OCI-M2 (cell line): ENCODE results near the gene LRRC4C.

ENCODE experiments used
- DNase-seq: peaks from one replicate; lab custom pipeline; 2025; ENCODE audit not compliant: unreplicated experiment; lab: John Stamatoyannopoulos, UW

The LRRC4C gene

GRCh38 chr11:40306938-40307548, 1152.4 kb downstream of the LRRC4C start:
- no peak for DNase-seq

- no peak for DNase-seq
These were observed 1156.8 kb downstream of the LRRC4C start for GRCh38 chr11:40302669-40303068.

DNA sequence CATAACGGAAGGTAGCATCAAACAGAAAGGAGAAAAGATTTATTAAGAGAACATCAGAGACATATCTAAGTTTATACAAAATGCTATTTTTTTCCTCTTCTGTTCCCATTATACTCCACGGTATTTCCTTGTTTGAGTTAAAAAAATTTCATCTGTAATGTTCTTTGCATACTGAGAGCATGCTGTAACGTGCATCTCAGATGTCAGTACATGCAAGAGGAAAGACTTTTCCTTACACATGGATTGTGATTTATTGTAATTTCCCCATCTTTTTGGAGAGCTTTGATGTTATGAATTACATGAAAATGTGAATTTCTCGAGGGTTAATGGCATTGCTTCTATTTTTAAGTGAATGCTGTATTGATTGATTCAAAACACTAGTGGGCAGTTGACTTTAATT, 1164.0 kb downstream of the LRRC4C start:
- no peak for DNase-seq

GRCh38 chr11:40294741-40295140, 1164.7 kb downstream of the LRRC4C start:
- no peak for DNase-seq

DNA sequence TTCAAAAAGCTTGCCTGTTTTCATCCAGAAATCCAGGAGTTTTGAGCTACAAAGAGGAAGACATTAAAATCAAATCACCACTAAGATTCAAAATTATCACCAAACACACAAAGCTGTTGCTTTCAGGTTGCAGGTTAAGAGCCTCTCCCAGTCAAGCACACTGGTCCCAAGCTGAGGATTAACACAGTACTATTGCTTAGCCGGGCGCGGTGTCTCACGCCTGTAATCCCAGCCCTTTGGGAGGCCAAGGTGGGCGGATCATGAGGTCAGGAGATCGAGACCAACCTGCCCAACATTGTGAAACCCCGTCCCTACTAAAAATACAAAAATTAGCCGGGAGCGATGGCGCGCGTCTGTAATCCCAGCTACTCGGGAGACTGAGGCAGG, 1165.1 kb downstream of the LRRC4C start:
- no peak for DNase-seq

DNA sequence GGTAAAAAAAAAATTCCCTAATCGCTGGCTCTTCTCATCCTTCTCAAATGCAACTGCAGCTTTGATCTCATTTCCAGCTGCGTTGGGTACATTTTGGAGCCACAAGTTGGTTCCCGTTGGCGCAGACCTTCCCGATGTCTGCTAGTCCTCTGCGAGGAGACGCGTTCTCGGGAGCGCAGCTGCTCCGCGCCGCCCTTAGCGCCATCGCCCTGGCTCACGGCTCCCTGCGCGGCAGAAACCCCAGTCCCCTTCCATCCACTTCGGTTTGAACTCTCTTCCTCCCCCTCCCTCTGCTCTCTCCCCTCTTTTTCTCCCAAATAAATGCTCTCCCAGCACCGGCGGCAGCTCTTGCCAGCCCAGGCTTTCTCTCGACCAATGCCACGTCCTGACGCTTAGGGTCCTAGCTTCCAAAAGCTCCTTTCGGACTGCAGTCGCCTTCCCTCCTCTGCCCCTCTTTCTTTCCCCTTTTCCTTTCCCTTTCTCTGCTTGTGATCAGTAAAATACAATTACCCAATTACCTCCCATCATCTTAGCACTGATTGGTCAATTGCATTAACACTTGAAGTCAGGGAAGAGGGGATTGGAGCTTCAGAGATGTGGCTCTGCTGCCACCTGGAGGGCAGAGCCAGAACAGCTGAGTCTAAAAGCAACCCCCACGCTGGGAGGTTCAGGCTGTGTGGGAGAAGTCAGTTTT, 1165.7 kb downstream of the LRRC4C start:
- peak; percentile 16 for DNase-seq

DNA sequence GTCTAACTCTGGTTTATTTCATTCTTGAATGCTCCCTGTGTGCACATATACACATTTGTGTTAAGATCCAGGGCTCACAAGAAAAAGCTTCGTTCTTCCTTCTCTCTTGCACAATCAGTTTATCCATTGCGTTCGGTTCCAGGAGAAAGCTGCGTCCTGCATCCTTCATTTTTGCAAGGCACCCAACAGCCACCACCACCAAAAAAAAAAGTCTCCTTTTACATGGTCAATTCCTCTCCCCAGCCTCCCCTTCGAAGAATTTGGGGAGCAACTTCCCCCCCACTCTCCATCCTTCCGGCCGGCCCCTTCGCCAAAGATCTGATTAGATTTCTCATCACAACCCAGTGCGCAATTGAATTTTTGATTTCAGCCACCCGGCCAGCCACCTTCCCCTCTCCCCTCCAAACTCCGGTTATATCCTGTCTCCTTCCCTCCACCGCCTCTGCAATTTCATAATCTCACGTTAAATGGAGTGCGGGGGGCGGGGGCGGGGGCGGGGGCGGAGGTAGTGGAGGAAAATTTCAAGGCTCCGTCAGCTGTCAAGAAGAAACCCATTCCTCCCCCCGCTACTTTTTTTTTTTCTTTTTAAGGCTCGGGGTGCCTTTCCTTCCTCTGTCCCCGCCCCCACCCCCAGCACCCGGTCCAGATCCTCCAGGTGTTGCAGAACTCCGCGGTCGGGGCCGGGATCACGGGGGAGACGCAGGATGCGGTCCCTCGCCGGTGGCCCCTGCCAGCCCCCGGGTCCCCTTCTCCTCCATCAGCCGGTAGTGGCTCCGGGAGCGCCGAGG, 1166.5 kb downstream of the LRRC4C start:
- no peak for DNase-seq

DNA sequence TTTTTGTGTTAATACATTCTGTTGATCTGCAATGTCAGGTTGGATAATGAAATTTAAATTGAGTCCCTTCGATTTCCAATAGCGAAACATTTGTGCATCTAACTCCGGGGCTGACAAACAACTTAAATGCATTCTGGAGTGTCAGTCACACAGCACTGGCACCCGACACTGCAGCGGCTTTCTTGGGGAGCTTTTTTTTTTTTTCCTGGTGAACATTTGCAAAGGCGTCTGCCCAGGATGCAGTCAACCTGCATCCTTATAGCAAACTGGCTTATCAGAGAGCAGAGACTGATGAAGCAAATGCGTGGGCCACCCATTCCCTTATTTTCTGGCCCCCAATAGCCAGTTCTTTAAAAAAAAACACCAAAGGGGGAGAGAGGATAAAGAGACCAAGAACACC, 1167.7 kb downstream of the LRRC4C start:
- DNase-seq, result no peak

GRCh38 chr11:40291329-40291728, 1168.1 kb downstream of the LRRC4C start:
- no peak for DNase-seq

- no peak for DNase-seq
These were observed 1169.3 kb downstream of the LRRC4C start for GRCh38 chr11:40290171-40290631.

DNA sequence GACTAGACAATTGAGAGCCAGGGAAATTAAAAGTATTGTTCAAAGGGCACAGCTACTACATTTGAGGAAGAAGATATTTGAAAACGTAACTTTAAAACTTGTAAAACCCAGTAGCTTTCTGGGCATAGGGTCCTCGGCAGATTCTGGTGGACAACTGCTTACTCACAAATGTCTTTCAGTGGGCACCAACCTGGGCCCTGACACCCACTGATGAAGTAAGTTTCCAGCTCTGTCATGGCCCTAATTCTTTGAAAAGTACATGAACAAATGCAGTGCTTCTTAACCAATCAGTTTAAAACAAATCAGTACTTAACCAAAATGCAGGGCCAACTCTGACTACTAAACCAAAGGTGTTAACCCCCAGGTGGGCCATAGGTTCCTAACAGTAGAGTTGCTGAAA, 1170.1 kb downstream of the LRRC4C start:
- DNase-seq, result no peak

DNA sequence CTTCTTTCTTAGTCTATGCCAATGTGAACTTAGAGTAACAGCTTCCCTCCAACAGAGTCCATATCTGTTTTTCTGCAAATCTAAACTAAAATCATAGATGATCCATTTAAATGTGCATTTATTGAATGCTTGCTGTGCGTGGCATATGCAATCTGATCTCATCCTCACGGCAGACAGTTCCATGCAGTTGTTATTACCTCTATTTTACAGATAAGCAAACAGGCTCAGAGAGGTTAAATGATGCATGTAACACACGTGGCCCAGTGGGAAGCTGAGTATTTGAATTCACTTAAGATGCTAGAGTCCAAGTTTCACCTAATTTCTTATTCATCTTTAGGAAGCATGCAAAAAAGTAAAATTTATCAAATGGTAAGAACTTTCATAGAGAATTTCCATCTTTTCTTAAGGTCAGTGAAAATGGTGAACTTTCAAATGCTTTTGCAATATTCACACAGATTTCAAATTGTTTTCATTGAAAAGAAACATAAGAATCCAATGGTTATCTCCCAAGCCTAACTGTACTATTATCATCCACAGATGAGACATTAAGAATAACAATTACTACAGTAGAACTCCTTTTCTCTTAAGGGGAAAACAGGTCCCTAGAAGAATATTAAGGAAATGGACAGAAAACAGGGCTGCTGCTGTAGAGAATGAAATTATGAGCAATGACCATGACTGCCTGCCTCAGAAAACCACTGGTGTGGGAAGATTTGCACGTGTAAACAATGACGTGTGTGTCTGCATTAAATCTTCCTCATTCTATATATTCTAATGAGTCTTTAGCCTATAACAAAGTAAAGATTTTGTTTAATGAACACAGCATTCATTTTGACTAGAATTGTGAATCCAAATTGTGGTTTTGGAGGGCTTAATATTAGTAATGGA, 1171.3 kb downstream of the LRRC4C start:
- no peak for DNase-seq

GRCh38 chr11:40286137-40286536, 1173.3 kb downstream of the LRRC4C start:
- no peak for DNase-seq

GRCh38 chr11:40285558-40285957, 1173.9 kb downstream of the LRRC4C start:
- no peak for DNase-seq

DNA sequence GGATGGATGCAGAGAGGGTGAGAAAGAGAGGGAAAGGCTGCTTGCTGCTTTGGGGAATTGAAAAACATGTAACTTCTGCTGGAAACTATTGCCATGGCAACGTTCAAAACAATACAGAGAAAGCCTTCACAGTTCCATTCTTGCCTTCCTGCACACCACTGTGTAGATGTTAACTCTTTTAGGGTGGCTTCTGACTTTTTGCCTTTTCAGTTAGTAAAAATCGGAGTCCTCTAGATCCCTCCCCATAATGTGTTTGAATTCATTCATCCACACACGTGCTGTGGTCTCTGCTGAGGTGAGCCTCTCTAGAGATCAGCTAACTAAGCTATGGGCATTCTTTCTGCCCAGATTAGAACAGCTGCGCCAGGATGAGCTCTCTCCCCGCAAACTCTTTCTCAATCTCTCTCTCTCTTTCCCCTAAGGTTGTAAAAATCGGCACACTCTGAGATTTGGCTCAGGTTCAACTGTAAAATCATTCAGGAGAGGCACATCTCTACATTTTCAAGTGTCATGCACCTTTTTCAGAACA, 1178.3 kb downstream of the LRRC4C start:
- DNase-seq, result no peak

DNA sequence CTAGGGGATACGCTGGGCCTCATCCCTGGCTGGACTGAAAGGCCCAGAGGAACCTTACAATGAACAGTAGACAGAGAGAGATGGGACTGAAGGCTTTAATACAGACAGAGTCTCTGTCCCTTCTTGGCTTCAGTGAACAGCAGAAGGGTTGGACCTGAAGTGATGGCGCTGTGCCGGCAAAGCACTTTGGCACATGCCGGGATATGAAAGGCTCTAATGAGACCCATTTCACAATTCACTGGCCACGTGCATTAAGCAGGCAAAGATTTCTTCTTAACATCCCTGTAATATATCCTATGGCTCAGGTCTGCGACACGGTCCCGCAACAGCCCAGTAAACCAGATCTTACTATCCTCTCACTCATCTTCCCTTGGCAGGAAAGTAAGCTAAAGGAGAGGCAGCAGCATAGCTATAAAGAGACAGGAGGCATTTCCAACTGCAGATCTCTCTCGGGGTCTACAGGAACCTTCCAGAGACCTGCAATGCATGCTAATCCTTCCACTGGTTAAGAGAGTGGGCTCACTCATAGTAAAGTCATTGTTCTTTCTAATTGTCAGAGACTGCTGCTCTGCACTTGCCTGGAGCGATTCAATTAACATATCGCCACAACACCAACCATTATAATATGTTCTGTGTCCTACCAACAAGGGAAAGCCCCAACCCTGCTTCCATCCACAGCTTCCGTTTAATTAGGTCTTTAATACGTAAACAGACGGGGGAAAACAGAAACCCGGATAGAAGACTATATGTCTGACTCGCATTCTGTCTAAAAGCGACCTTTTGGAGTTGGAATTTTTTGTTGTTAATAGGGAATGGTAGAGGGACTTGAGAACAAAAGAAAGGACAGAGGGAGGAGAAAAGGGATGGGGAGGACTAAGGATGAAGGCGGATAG, 1179.0 kb downstream of the LRRC4C start:
- no peak for DNase-seq

- no peak for DNase-seq
These were observed 1182.5 kb downstream of the LRRC4C start for GRCh38 chr11:40276960-40277359.

- DNase-seq, result no peak
These were observed 1185.4 kb downstream of the LRRC4C start for GRCh38 chr11:40274017-40274416.

DNA sequence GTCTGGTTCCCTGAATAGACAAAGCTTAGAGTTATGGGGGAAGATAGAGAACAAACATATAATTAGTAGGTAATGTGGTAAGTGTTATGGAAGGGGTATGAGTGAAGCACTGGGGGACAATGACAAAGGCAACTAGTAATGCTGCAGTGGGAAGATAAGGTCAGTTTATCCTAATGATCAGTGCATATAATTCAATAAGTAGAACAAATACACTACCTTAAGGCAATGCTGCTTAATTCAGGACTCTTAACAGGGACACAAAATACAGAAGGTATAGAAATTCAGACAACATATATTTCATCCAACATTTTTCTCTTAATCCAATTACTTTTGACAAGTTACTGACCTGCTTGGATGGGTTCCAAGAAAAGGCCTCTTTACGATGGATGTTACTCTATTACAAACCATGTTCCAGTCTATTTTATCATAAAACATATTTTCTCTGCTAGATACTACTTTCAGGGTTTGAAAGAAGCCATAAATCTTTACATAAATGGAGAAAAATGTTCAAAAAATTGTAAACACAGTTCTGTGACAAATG, 1186.2 kb downstream of the LRRC4C start:
- no peak for DNase-seq

- DNase-seq, result no peak
These were observed 1188.1 kb downstream of the LRRC4C start for GRCh38 chr11:40271361-40271760.
